ENCODE data around the gene ZSWIM9.

ZSWIM9 gene

DNA sequence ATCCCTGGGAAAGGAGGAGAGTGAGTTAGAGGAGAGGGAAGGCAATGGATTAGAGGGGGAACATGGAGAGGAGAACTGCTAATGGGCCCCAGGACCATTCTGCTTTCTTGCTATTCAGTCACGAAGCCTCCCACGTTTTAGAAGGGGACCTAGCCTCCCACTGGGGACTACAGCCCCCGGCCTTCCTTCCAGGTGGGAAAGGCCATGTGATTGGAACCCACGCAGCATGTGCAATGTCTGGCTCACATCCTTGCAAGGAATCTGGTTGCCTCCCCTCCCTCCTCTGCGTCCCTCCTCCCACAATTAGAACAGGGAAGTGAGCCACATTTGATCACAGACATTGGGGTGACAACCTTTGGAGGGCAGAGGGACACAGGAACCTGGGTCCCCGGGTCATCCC lies 37.4 kb upstream of the ZSWIM9 start:
- DNase-seq (ENCODE audit: low read depth), result no peak
- H3K4me3 ChIP-seq (replicated peaks; ENCODE audit: low read depth, low read length), result no peak overlapping the region
- TF ChIP-seq, protein P1, sequence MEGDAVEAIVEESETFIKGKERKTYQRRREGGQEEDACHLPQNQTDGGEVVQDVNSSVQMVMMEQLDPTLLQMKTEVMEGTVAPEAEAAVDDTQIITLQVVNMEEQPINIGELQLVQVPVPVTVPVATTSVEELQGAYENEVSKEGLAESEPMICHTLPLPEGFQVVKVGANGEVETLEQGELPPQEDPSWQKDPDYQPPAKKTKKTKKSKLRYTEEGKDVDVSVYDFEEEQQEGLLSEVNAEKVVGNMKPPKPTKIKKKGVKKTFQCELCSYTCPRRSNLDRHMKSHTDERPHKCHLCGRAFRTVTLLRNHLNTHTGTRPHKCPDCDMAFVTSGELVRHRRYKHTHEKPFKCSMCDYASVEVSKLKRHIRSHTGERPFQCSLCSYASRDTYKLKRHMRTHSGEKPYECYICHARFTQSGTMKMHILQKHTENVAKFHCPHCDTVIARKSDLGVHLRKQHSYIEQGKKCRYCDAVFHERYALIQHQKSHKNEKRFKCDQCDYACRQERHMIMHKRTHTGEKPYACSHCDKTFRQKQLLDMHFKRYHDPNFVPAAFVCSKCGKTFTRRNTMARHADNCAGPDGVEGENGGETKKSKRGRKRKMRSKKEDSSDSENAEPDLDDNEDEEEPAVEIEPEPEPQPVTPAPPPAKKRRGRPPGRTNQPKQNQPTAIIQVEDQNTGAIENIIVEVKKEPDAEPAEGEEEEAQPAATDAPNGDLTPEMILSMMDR (IDR thresholded peaks at IDR 0.05; ENCODE audit: low read length, missing control alignments), result no peak

DNA sequence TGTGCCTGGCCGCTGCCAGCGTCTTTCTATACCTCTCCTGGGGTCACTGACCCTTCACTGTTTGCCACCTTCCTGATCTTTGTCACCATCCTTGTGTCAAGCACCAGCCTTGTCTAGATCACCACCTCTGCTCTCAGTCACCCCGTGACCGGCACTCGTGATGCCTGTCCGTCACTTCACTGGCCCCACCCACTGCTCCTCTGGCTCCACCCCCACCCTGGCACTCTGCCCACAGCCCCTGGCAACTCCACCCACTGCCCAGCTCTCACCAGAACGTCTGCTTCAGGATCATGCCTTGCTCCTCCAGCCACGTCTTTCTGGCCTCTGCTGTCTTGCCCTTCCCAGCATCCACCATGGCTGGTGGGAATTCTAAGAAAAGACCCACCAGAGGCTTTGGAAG lies 35.1 kb upstream of the ZSWIM9 start:
- DNase-seq (ENCODE audit: low read depth), result no peak
- TF ChIP-seq, protein P1 (IDR thresholded peaks at IDR 0.05; ENCODE audit: low read length, missing control alignments), result no peak
- H3K4me3 ChIP-seq (replicated peaks; ENCODE audit: low read depth, low read length), result no peak overlapping the region

DNA sequence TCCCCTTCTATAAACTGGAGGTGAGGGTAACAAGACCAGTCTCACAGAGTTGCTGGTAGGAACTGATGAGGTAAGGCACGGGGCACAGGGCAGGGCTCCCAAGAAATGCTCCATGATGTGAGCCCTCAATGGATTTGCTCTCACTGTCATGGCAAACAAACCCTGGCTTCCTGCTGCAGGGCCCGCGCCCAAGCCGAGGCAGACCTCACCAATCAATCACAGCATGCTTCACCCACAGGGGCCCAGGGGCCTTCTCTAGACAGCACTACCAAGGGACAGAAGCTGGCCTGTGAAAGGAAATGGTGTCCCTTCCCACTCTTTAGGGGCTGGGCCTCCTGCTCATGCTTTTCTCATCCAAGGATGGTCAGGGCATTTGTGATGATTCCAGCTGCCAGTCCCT lies 33.9 kb upstream of the ZSWIM9 start:
- TF ChIP-seq, protein P1 (IDR thresholded peaks at IDR 0.05; ENCODE audit: low read length, missing control alignments), result no peak

DNA sequence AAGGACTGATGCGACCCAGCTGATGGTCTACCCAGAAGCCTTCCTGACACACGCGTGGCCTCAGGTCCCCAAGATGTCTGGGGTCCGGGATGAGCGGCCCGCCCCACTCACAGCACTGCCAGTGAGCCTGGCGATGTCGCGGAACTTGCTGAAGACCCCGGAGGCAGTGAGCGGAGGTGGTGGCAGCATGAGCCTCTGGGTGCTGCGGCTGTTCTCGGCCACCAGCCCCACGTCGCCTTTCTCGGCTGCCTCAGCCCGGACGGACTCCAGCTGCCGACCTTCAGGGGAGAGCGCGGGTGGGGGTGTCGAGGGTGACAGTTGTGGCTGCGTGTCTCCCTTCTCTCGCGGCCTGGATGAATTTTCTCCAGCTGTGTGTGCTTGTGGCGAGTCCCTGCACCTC lies 33.1 kb upstream of the ZSWIM9 start:
- no peak for DNase-seq (ENCODE audit: low read depth)
- TF ChIP-seq, protein P1 (IDR thresholded peaks at IDR 0.05; ENCODE audit: low read length, missing control alignments), result no peak
- H3K4me3 ChIP-seq (replicated peaks; ENCODE audit: low read depth, low read length), result no peak overlapping the region

More for the DNA sequence above, 33.9 kb upstream of the ZSWIM9 start:
- H3K4me3 ChIP-seq (replicated peaks; ENCODE audit: low read depth, low read length), result no peak overlapping the region
- DNase-seq (ENCODE audit: low read depth), result no peak

DNA sequence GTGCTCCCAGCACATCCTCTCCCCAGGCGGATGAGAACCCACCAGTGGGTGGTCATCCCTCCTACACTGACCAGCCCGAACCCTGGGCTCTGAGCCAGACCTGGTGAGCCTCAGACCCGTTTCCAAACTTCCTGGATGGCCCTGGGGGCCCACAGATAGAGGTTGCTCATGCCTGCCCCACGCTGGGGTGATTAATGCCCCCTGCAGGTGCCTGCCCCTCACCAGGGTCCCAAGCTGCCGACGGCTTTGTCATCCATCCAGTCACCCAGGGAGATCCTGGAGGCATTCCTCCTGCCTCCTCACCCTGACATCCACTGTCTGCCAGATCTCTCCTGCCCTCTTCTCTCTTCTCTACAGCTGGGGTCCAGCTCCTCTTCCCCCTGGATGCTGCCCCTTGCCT lies 31.4 kb upstream of the ZSWIM9 start:
- DNase-seq (ENCODE audit: low read depth), result no peak
- TF ChIP-seq, protein P1 (IDR thresholded peaks at IDR 0.05; ENCODE audit: low read length, missing control alignments), result no peak
- no peak overlapping the region for H3K4me3 ChIP-seq (replicated peaks; ENCODE audit: low read depth, low read length)

DNA sequence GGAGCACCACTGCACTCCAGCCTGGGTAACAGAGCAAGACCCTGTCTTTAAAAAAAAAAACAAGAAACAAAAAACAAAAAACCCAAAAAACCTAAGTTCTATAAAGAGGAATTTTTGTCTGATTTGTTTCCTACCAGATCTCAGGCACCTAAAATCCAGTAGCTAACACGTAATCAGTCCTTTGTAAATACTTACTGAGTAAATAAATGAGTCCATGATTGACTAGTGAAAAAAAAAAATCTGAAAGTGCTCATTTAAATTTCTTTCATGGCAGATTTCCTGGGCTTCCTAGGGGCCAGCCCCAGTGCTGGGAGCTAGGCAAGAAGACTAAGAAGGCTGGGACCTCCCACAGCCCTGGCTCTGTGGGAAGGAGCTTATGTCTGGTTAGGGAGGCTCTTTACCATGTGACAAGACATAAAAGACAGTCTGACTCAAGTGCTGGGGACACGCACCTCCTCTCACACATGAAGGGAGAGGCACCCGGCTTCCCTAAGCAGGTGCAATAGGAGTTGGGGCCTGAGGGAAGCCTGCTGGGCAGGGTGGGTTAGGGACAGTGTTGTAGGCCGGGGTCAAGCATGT lies 22.8 kb upstream of the ZSWIM9 start:
- H3K4me3 ChIP-seq (replicated peaks; ENCODE audit: low read depth, low read length), result no peak overlapping the region
- DNase-seq (ENCODE audit: low read depth), result no peak
- TF ChIP-seq, protein P1 (IDR thresholded peaks at IDR 0.05; ENCODE audit: low read length, missing control alignments), result no peak

DNA sequence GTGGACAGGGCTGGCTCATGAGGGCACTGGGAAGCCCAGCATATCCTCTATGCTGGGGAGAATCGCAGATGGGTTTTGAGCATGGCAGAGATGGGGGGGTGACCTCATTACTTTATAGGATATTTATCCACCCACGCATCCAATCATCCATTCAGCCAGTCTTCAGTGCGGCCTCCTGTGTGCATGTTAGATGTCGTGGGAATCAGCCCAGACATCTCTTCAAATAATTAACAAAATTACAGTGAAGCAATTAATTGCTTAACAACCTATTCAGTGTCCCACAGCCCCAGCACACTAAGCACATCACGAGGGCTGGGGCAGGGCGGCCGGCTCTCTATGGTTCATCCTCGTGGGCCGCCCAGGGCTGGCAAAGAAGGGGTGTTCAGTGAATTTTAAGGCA lies 21.9 kb upstream of the ZSWIM9 start:
- H3K4me3 ChIP-seq (replicated peaks; ENCODE audit: low read depth, low read length), result no peak overlapping the region

More for the DNA sequence above, 21.9 kb upstream of the ZSWIM9 start:
- DNase-seq (ENCODE audit: low read depth), result no peak
- TF ChIP-seq, protein P1 (IDR thresholded peaks at IDR 0.05; ENCODE audit: low read length, missing control alignments), result no peak

All from fibroblast of pulmonary artery (primary cell).